T-cell (primary cell): Measurements from ENCODE around the gene HOPX. TPM values are rescaled to one million over a fixed set of nuclear protein-coding genes. Genes with fewer than 3 reads are reported as not detected.

Source experiments
- ATAC-seq, 4 experiments: fragments of 200-7000 bp in 3 of 4; fragments of 150-1000 bp in 1 of 4; cut with Tn5 transposase; replicated peaks in 1 of 4; 1 replicate in 3 of 4; 2 replicates in 1 of 4; pipeline ENCODE4 v1.10.0; 2021; ENCODE audit warnings: moderate library complexity in 3 of 4, mild to moderate bottlenecking in 2 of 4, moderate number of reproducible peaks in 1 of 4
- CTCF ChIA-PET, 2 donors: fragments of 300-600 bp; sonication (Branson Sonifier 250); formaldehyde crosslinking; loops; one replicate each; lab custom pipeline; 2022; ENCODE audit warnings: antibody characterized with exemption in 2 of 2; lab: Charles Lee
- POLR2A ChIA-PET, 2 donors: fragments of 300-600 bp; sonication (Branson Sonifier 250); formaldehyde crosslinking; loops; one replicate each; lab custom pipeline; 2022; ENCODE audit warnings: antibody characterized with exemption in 2 of 2; lab: Charles Lee
- DNase-seq, 35 experiments: peaks; one replicate each; pipeline versions ENCODE4 v3.0.0 to v3.0.0-alpha.2; 2013 to 2023
- H3K27ac ChIP-seq: one replicate; pipeline ENCODE4 v1.5.1; 2013; ENCODE audit warnings: low read length
- H3K27me3 ChIP-seq, 2 experiments: replicated peaks in 1 of 2; 1 replicate in 1 of 2; 2 replicates in 1 of 2; pipeline versions ENCODE4 v1.6.1 to v1.7.0; 2013; ENCODE audit warnings: low read length in 1 of 2, mixed read lengths in 1 of 2; ENCODE audit not compliant: control insufficient read depth in 2 of 2, insufficient read depth in 2 of 2; ENCODE audit errors: extremely low read depth in 1 of 2
- H3K36me3 ChIP-seq, 2 donors: 1 replicate in 1 of 2; 2 replicates in 1 of 2; pipeline versions ENCODE4 v1.6.1 to v1.7.0; 2013; ENCODE audit warnings: low read length in 1 of 2; ENCODE audit not compliant: control insufficient read depth in 2 of 2, insufficient read depth in 1 of 2; ENCODE audit errors: extremely low read depth in 1 of 2
- H3K4me1 ChIP-seq, 2 experiments: 1 replicate in 1 of 2; 2 replicates in 1 of 2; pipeline versions ENCODE4 v1.6.1 to v1.7.0; 2013; ENCODE audit warnings: low read length in 2 of 2, mixed read lengths in 1 of 2; ENCODE audit not compliant: insufficient read depth in 2 of 2, control insufficient read depth in 1 of 2; ENCODE audit errors: extremely low read depth in 1 of 2
- H3K4me3 ChIP-seq, 2 donors: 1 replicate in 1 of 2; 2 replicates in 1 of 2; pipeline versions ENCODE4 v1.5.1 to v1.7.0; 2013; ENCODE audit warnings: mild to moderate bottlenecking in 2 of 2, low read length in 1 of 2, moderate library complexity in 1 of 2; ENCODE audit not compliant: control insufficient read depth in 1 of 2; ENCODE audit errors: extremely low read depth in 1 of 2
- H3K9me3 ChIP-seq: 2 replicates; pipeline ENCODE4 v1.7.0; 2013
- H3K27ac Mint-ChIP-seq, 2 donors: one replicate each; pipeline ENCODE4 v1.8.0; 2020 to 2021; ENCODE audit warnings: mild to moderate bottlenecking in 2 of 2, mixed read lengths in 2 of 2
- H3K27me3 Mint-ChIP-seq, 2 donors: one replicate each; pipeline ENCODE4 v1.8.0; 2021 to 2022; ENCODE audit warnings: mixed read lengths in 2 of 2
- H3K36me3 Mint-ChIP-seq: one replicate; pipeline ENCODE4 v1.8.0; 2021; ENCODE audit warnings: mixed read lengths
- H3K4me1 Mint-ChIP-seq, 3 donors: one replicate each; pipeline ENCODE4 v1.8.0; 2020 to 2022; ENCODE audit warnings: mixed read lengths in 3 of 3, mild to moderate bottlenecking in 1 of 3
- H3K4me3 Mint-ChIP-seq, 3 donors: one replicate each; pipeline ENCODE4 v1.8.0; 2020 to 2022; ENCODE audit warnings: mild to moderate bottlenecking in 3 of 3, mixed read lengths in 3 of 3, moderate library complexity in 3 of 3
- H3K9me3 Mint-ChIP-seq, 3 donors: one replicate each; pipeline ENCODE4 v1.8.0; 2020 to 2022; ENCODE audit warnings: mixed read lengths in 3 of 3
- WGBS: methylation state at CpG from one replicate; pipeline ENCODE4 v1.1.5; 2013; ENCODE audit warnings: missing lambda C conversion rate; ENCODE audit not compliant: insufficient coverage; 5-methylcytosine and 5-hydroxymethylcytosine counted together
- total RNA-seq, 35 experiments: library from RNA in 6 of 35; stranded (reverse) in 6 of 35; fragments of 120-200 nt in 1 of 35; gene quantifications; one replicate each; pipeline versions ENCODE4 v1.2.1 to v1.2.4 and lab custom pipeline; 2013 to 2026

Gene HOPX
- total RNA-seq, 5 donors from 2014 or later (not counting 1 experiment from before 2014, with no cell fraction given): 6.3 to 34.9 (median 23.4) TPM

DNA sequence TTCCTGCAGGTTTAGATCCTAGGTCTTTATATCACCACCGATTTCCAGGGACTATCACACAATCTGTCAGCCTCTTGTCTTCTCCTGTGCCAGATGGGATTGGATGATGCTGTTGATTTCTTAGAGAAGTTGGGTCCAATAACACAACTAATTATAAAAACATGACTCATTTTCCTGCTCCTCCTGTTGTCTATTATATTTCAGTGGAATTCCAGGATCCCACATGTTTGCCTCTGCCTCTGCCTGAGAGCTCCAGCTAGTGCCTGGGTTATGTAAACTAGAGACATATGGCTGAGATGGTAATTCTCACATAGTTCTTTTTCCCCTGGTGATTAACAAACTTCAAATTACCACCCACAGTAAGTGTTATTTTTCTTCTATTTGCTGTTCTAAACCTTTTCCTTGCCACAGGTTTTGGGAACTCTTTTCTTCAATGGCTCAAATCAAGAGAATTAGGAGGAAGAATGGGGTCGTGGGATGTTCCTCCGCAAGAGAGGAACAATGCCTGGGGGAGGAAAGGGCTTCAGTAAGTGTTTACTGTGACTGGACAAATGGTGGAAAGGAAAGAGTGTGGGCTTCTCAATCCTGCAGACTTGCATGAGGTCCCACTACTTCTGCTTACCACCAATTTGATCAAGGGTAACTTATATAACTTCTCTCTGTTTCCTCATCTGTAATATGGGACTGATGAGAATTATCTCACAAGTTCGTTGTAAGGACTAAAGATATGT is 3.4 kb upstream of the HOPX start:
- no peaks in the 10 kb centered on the region for H3K9me3 ChIP-seq
- H3K4me1 Mint-ChIP-seq: peaks cover 10 to 18% (median 15%) of the 10 kb centered on the region in 3 donors
- DNase-seq (no peak), ATAC-seq (no peak)
- 100% methylated on average over 2 of the region's 4 CpGs for WGBS
- no peak overlapping the region for H3K4me3 Mint-ChIP-seq
- H3K27me3 ChIP-seq: peaks cover 0 to 9% of the 10 kb centered on the region in 2 experiments
- peaks cover 8 to 26% of the 10 kb centered on the region in 2 donors for H3K27me3 Mint-ChIP-seq
- H3K9me3 Mint-ChIP-seq: no peaks in the 10 kb centered on the region
- peaks cover 5% of the 10 kb centered on the region in 2 experiments for H3K4me1 ChIP-seq
- no peak overlapping the region for H3K27ac ChIP-seq
- ChIA-PET POLR2A (interaction anchor here in 1 of 2 donors (0.6 kb wide), 1 partner anchor 25 kb away, joined by 3 read pairs; no protein-coding TSS in a partner anchor), CTCF (no interaction called here)
- H3K4me3 ChIP-seq: no peak overlapping the region
- no peaks in the 10 kb centered on the region for H3K36me3 Mint-ChIP-seq
- no peaks in the 10 kb centered on the region for H3K36me3 ChIP-seq
- no peak overlapping the region for H3K27ac Mint-ChIP-seq

- H3K4me3 ChIP-seq: no peak overlapping the region
- ATAC-seq (no peak), DNase-seq (no peak)
- no peaks in the 10 kb centered on the region for H3K9me3 ChIP-seq
- H3K9me3 Mint-ChIP-seq: no peaks in the 10 kb centered on the region
- peaks cover 0 to 9% of the 10 kb centered on the region in 2 experiments for H3K27me3 ChIP-seq
- no peak overlapping the region for H3K27ac ChIP-seq
- H3K36me3 ChIP-seq: no peaks in the 10 kb centered on the region
- H3K27me3 Mint-ChIP-seq: peaks cover 8 to 26% of the 10 kb centered on the region in 2 donors
- no CpG with 5 or more reads among the region's 2 CpGs for WGBS
- POLR2A ChIA-PET: no interaction called here
- H3K36me3 Mint-ChIP-seq: no peaks in the 10 kb centered on the region
- CTCF ChIA-PET: no interaction called here
- peaks cover 5% of the 10 kb centered on the region in 2 experiments for H3K4me1 ChIP-seq
- no peak overlapping the region for H3K4me3 Mint-ChIP-seq
- peaks cover 10 to 18% (median 15%) of the 10 kb centered on the region in 3 donors for H3K4me1 Mint-ChIP-seq
- no peak overlapping the region for H3K27ac Mint-ChIP-seq
Observed at GRCh38 chr4:56683455-56683854, 2.4 kb upstream of the HOPX start.

- CTCF ChIA-PET: interaction anchor here in 1 of 2 donors (0.7 to 1.4 kb wide), 3 partner anchors 10 to 25 kb away, joined by 3 read pairs; no protein-coding TSS in a partner anchor
- H3K4me1 Mint-ChIP-seq: peaks cover 10 to 18% (median 15%) of the 10 kb centered on the region in 3 donors
- H3K4me3 Mint-ChIP-seq: peak overlapping the region; percentile 38 to 67 (median 61)
- Histone ChIP-seq H3K4me1 (peaks cover 5% of the 10 kb centered on the region in 2 experiments), H3K27me3 (peaks cover 0 to 6% of the 10 kb centered on the region in 2 experiments), H3K27ac (no peak overlapping the region), H3K9me3 (no peaks in the 10 kb centered on the region), H3K36me3 (no peaks in the 10 kb centered on the region), H3K4me3 (peak overlapping the region in 1 of 2 donors; percentile 17)
- ATAC-seq (no peak), DNase-seq (no peak)
- peaks cover 8 to 26% of the 10 kb centered on the region in 2 donors for H3K27me3 Mint-ChIP-seq
- WGBS: 96% methylated on average over 7 of the region's 12 CpGs
- POLR2A ChIA-PET: interaction anchor here in 1 of 2 donors (0.6 kb wide), 1 partner anchor 139 kb away, joined by 3 read pairs; no protein-coding TSS in a partner anchor
- H3K27ac Mint-ChIP-seq: peak overlapping the region; percentile 16 to 41
- H3K9me3 Mint-ChIP-seq: no peaks in the 10 kb centered on the region
- H3K36me3 Mint-ChIP-seq: no peaks in the 10 kb centered on the region
Observed at GRCh38 chr4:56681853-56682525, 893 bp upstream of the HOPX start.

- Mint-ChIP-seq H3K27me3 (peaks cover 8 to 25% of the 10 kb centered on the region in 2 donors), H3K36me3 (no peaks in the 10 kb centered on the region), H3K9me3 (no peaks in the 10 kb centered on the region), H3K4me3 (no peak overlapping the region), H3K27ac (no peak overlapping the region), H3K4me1 (peaks cover 10 to 18% (median 15%) of the 10 kb centered on the region in 3 donors)
- H3K4me3 ChIP-seq: no peak overlapping the region
- H3K36me3 ChIP-seq: no peaks in the 10 kb centered on the region
- POLR2A ChIA-PET: no interaction called here
- peaks cover 0 to 5% of the 10 kb centered on the region in 2 experiments for H3K27me3 ChIP-seq
- no peaks in the 10 kb centered on the region for H3K9me3 ChIP-seq
- WGBS: no CpG with 5 or more reads among the region's 1 CpG
- ATAC-seq: no peak
- no peak overlapping the region for H3K27ac ChIP-seq
- peaks cover 5% of the 10 kb centered on the region in 2 experiments for H3K4me1 ChIP-seq
- DNase-seq: no peak
- CTCF ChIA-PET: interaction anchor here in 1 of 2 donors (1.4 kb wide), 1 partner anchor 9 kb away, joined by 3 read pairs; no protein-coding TSS in a partner anchor
Observed at GRCh38 chr4:56680266-56680665, 830 bp downstream of the HOPX start.

DNA sequence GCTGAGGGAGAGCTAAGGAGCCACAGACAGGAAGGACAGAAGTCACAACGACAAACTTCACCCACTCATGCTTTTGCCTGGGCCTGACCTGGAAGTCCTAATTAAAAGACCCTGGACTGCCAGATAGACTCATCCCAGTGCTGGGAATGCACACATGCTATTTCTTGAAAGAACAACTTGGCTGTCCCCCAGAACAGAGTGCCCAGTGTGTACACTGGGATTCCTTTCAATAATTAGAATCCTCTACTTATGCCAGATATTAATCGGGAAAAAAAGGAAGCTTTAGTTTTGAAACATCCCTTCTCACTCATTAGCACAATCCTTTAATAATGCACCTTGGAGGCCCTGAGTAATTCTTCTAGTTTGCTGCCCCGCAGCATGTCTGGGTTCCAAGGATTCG is 3.4 kb downstream of the HOPX start:
- DNase-seq: no peak
- Mint-ChIP-seq H3K27ac (no peak overlapping the region), H3K4me1 (peaks cover 10 to 18% (median 15%) of the 10 kb centered on the region in 3 donors), H3K9me3 (no peaks in the 10 kb centered on the region), H3K4me3 (no peak overlapping the region), H3K36me3 (no peaks in the 10 kb centered on the region), H3K27me3 (peaks cover 2 to 10% of the 10 kb centered on the region in 2 donors)
- ATAC-seq: no peak
- Histone ChIP-seq H3K4me1 (peaks cover 5% of the 10 kb centered on the region in 2 experiments), H3K27ac (no peak overlapping the region), H3K27me3 (peaks cover 0 to 1% of the 10 kb centered on the region in 2 experiments), H3K36me3 (no peaks in the 10 kb centered on the region), H3K4me3 (no peak overlapping the region), H3K9me3 (no peaks in the 10 kb centered on the region)
- CTCF ChIA-PET: no interaction called here
- POLR2A ChIA-PET: no interaction called here
- 78% methylated on average over 4 of the region's 4 CpGs for WGBS

DNA sequence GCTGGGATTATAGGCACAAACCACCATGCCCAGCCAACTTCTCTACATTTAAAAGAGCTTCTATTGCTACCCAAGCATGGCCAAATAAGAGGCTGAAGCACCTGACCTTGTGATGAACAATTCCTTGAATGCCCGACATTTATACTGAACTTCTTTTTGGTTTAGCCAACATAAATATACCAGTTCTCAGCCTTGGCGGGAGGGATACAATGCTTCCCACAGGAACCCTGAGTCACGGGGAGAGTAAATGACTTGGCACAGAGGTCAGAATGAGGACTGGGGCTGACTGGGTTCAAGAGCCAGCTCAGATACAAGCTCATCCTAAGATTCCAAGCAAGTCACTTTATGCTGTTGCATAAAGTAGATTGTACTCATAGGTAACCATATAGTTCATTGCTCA is 6.1 kb downstream of the HOPX start:
- Histone ChIP-seq H3K36me3 (no peaks in the 10 kb centered on the region), H3K9me3 (no peaks in the 10 kb centered on the region), H3K4me3 (no peak overlapping the region), H3K27me3 (no peaks in the 10 kb centered on the region), H3K27ac (no peak overlapping the region), H3K4me1 (no peaks in the 10 kb centered on the region)
- no peak for DNase-seq
- no peak for ATAC-seq
- Mint-ChIP-seq H3K27ac (no peak overlapping the region), H3K4me1 (no peaks in the 10 kb centered on the region), H3K27me3 (no peaks in the 10 kb centered on the region), H3K36me3 (no peaks in the 10 kb centered on the region), H3K4me3 (no peak overlapping the region), H3K9me3 (peaks cover 0 to 2% (median 0%) of the 10 kb centered on the region in 3 donors)
- POLR2A ChIA-PET: no interaction called here
- no CpG with 5 or more reads among the region's 3 CpGs for WGBS
- CTCF ChIA-PET: no interaction called here
